Keratinocyte (primary cell): ENCODE results near the gene GAMT. TPM values are rescaled to one million over a fixed set of nuclear protein-coding genes. Genes with fewer than 3 reads are reported as not detected.

Experiments used
- DNase-seq: peaks from one replicate; pipeline ENCODE4 v3.0.0-alpha.2; 2011; ENCODE audit warnings: low read depth, missing footprints, low spot score
- FAIRE-seq: peaks from 2 replicates; lab custom pipeline; 2011; peaks lifted over from hg19 to GRCh38; lab: Jason Lieb, UNC
- H2AFZ ChIP-seq: 2 replicates; pipeline ENCODE4 v1.6.0; 2012; ENCODE audit warnings: low read length, control low read depth, inconsistent platforms; ENCODE audit not compliant: control insufficient read depth
- H3K27ac ChIP-seq: 2 replicates; pipeline ENCODE4 v1.5.1; 2011; ENCODE audit warnings: low read length; ENCODE audit not compliant: control insufficient read depth, insufficient read depth
- H3K27me3 ChIP-seq: 3 replicates; pipeline ENCODE4 v1.6.0; 2011; ENCODE audit warnings: low read length; ENCODE audit not compliant: control insufficient read depth, insufficient read depth; ENCODE audit errors: extremely low read depth
- H3K36me3 ChIP-seq, 2 experiments: 2 replicates in 1 of 2; 3 replicates in 1 of 2; pipeline ENCODE4 v1.5.1; 2011; ENCODE audit warnings: low read length in 2 of 2, mild to moderate bottlenecking in 1 of 2; ENCODE audit not compliant: control insufficient read depth in 2 of 2, insufficient read depth in 2 of 2; ENCODE audit errors: extremely low read depth in 1 of 2
- H3K4me1 ChIP-seq: 3 replicates; pipeline ENCODE4 v1.5.1; 2011; ENCODE audit warnings: low read length; ENCODE audit not compliant: control insufficient read depth, insufficient read depth; ENCODE audit errors: extremely low read depth
- H3K4me2 ChIP-seq: 3 replicates; pipeline ENCODE4 v1.6.0; 2011; ENCODE audit warnings: low read depth, low read length; ENCODE audit not compliant: control insufficient read depth, insufficient read depth; ENCODE audit errors: extremely low read depth
- H3K4me3 ChIP-seq, 3 experiments: fragments of 200-600 bp in 1 of 3; sonication (generic) in 1 of 3; 2 replicates in 2 of 3; 3 replicates in 1 of 3; pipeline ENCODE4 v1.5.1; 2011 to 2016; ENCODE audit warnings: low read length in 3 of 3, mild to moderate bottlenecking in 3 of 3, control low read depth in 2 of 3, inconsistent platforms in 1 of 3, low read depth in 1 of 3, mixed read lengths in 1 of 3, mixed run types in 1 of 3, moderate library complexity in 1 of 3; ENCODE audit not compliant: control insufficient read depth in 2 of 3, insufficient read depth in 2 of 3; ENCODE audit errors: extremely low read depth in 1 of 3
- H3K79me2 ChIP-seq: 2 replicates; pipeline ENCODE4 v1.6.0; 2012; ENCODE audit warnings: low read length; ENCODE audit not compliant: control insufficient read depth, insufficient read depth
- H3K9ac ChIP-seq: 3 replicates; pipeline ENCODE4 v1.6.0; 2011; ENCODE audit warnings: low read length; ENCODE audit not compliant: control insufficient read depth, insufficient read depth; ENCODE audit errors: extremely low read depth
- H3K9me1 ChIP-seq: 3 replicates; pipeline ENCODE4 v1.6.0; 2011; ENCODE audit warnings: low read length; ENCODE audit not compliant: control insufficient read depth, insufficient read depth; ENCODE audit errors: extremely low read depth
- H3K9me3 ChIP-seq: 2 replicates; pipeline ENCODE4 v1.5.1; 2012; ENCODE audit warnings: low read depth, low read length; ENCODE audit not compliant: control insufficient read depth
- H4K20me1 ChIP-seq: 3 replicates; pipeline ENCODE4 v1.6.0; 2011; ENCODE audit warnings: low read length; ENCODE audit not compliant: control insufficient read depth, insufficient read depth; ENCODE audit errors: extremely low read depth
- EZH2 ChIP-seq: IDR thresholded peaks from one replicate; pipeline ENCODE4 v1.6.1; 2012; ENCODE audit warnings: inconsistent platforms, mild to moderate bottlenecking, low read length, moderate library complexity
- dilution Hi-C: fragments of 300-500 bp; cut with MboI; formaldehyde crosslinking; loops from one replicate; pipeline ENCODE4 v1.7.0; 2020; ENCODE audit warnings: low sequenced_read_pairs; ENCODE audit not compliant: extremely low pct_ligation_motif_present
- polyA plus RNA-seq, 5 experiments: library from polyadenylated mRNA; depleted of rRNA in 3 of 5; stranded (reverse) in 3 of 5; stranded (forward) in 1 of 5; unstranded in 1 of 5; fragments of >200 nt; gene quantifications; 1 replicate in 1 of 5; 2 replicates in 3 of 5; 3 replicates in 1 of 5; pipeline versions ENCODE4 v1.2.1 to v1.2.3, GENCODE V29; 2011 to 2012; ENCODE audit warnings: missing spikeins in 2 of 5, low read depth in 1 of 5, low replicate concordance in 1 of 5
- TF ChIP-seq, protein P1 (sequence below), 3 experiments: IDR thresholded peaks in 1 of 3; conservative IDR thresholded peaks in 1 of 3; optimal IDR thresholded peaks in 1 of 3; 2 replicates in 2 of 3; 3 replicates in 1 of 3; pipeline versions ENCODE3 to v1.5.1; 2011; ENCODE audit warnings: low read length in 3 of 3, mild to moderate bottlenecking in 3 of 3, moderate library complexity in 2 of 3, control low read depth in 1 of 3, inconsistent platforms in 1 of 3; ENCODE audit not compliant: insufficient read depth in 2 of 3; ENCODE audit errors: extremely low read depth in 1 of 3

GAMT gene
- polyA plus RNA-seq, 1 donor (not counting 4 experiments of a cell fraction or from before 2014, with no cell fraction given), result 5.7 TPM

- dilution Hi-C loops, result no loop called here
- Histone ChIP-seq H2AFZ (no peak overlapping the region), H3K4me1 (peaks cover 26% of the 10 kb centered on the region)
Observed at GRCh38 chr19:1418951-1419738, 17.8 kb upstream of the GAMT start.

DNA sequence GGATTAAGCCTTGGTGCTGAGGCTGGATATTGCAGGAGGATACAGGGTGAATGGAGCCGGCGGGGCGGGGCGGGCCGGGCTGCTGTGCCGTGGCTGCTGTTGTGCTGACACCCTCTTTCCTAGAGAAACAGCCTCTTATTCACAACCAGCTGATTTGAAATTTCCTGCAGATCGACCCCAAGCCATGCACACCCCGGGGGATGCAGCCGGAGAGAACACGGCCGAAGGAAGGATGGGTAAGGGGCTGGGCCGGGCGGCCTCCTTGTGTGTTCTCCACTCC is 17.1 kb upstream of the GAMT start:
- no peak for TF ChIP-seq EZH2
- TF ChIP-seq, protein P1, sequence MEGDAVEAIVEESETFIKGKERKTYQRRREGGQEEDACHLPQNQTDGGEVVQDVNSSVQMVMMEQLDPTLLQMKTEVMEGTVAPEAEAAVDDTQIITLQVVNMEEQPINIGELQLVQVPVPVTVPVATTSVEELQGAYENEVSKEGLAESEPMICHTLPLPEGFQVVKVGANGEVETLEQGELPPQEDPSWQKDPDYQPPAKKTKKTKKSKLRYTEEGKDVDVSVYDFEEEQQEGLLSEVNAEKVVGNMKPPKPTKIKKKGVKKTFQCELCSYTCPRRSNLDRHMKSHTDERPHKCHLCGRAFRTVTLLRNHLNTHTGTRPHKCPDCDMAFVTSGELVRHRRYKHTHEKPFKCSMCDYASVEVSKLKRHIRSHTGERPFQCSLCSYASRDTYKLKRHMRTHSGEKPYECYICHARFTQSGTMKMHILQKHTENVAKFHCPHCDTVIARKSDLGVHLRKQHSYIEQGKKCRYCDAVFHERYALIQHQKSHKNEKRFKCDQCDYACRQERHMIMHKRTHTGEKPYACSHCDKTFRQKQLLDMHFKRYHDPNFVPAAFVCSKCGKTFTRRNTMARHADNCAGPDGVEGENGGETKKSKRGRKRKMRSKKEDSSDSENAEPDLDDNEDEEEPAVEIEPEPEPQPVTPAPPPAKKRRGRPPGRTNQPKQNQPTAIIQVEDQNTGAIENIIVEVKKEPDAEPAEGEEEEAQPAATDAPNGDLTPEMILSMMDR (optimal IDR thresholded peaks at IDR 0.05 in 1 of 3, IDR thresholded peaks at IDR 0.05 in 1 of 3, conservative IDR thresholded peaks at IDR 0.05 in 1 of 3; ENCODE audit: extremely low read depth in 1 of 3, insufficient read depth in 2 of 3, low read length in 3 of 3), result no peak
- peaks cover 47% of the 10 kb centered on the region for H4K20me1 ChIP-seq

More at GRCh38 chr19:1418951-1419738, 17.8 kb upstream of the GAMT start:
- Histone ChIP-seq H3K4me3 (no peak overlapping the region), H3K4me2 (no peak overlapping the region), H3K79me2 (peaks cover 86% of the 10 kb centered on the region), H3K9ac (no peak overlapping the region), H3K27me3 (no peaks in the 10 kb centered on the region), H3K27ac (no peak overlapping the region), H3K36me3 (peaks cover 40 to 59% of the 10 kb centered on the region in 2 experiments), H3K9me3 (no peaks in the 10 kb centered on the region), H4K20me1 (peaks cover 49% of the 10 kb centered on the region), H3K9me1 (peaks cover 2% of the 10 kb centered on the region)
- FAIRE-seq (no peak), DNase-seq (no peak)
- TF ChIP-seq, protein P1 (optimal IDR thresholded peaks at IDR 0.05 in 1 of 3, IDR thresholded peaks at IDR 0.05 in 1 of 3, conservative IDR thresholded peaks at IDR 0.05 in 1 of 3; ENCODE audit: extremely low read depth in 1 of 3, insufficient read depth in 2 of 3, low read length in 3 of 3), result no peak
- TF ChIP-seq EZH2, result no peak

More for the DNA sequence above, 17.1 kb upstream of the GAMT start:
- Histone ChIP-seq H3K4me3 (no peak overlapping the region), H3K4me1 (peaks cover 26% of the 10 kb centered on the region), H3K27ac (no peak overlapping the region), H3K9ac (no peak overlapping the region), H3K27me3 (no peaks in the 10 kb centered on the region), H3K9me1 (peaks cover 2% of the 10 kb centered on the region), H3K4me2 (no peak overlapping the region), H3K9me3 (no peaks in the 10 kb centered on the region), H2AFZ (no peak overlapping the region), H3K79me2 (peaks cover 87% of the 10 kb centered on the region), H3K36me3 (peaks cover 37 to 53% of the 10 kb centered on the region in 2 experiments)
- no peak for DNase-seq
- dilution Hi-C loops, result no loop called here
- FAIRE-seq, result no peak
